Heart left ventricle (tissue), 16 donors: ENCODE data around the gene GPRIN2. TPM values are rescaled to one million over a fixed set of nuclear protein-coding genes. Genes with fewer than 3 reads are reported as not detected.
"Not testable (repeated sequence)": the region's sequence is repeated elsewhere in the genome, so short reads cannot be mapped to it uniquely, and the experiment has no call there.

Experiments
- ATAC-seq, 4 donors: fragments of 200-7000 bp; cut with Tn5 transposase; one replicate each; pipeline ENCODE4 v1.9.1; 2020 to 2022; ENCODE audit warnings: moderate library complexity in 4 of 4, mild to moderate bottlenecking in 3 of 4, moderate number of reproducible peaks in 1 of 4
- DNase-seq, 5 donors: peaks; one replicate each; pipeline ENCODE4 v3.0.0-alpha.2; 2020
- H3K27ac ChIP-seq, 12 donors: fragments of 200-600 bp; sonication (generic) in 4 of 12; one replicate each; pipeline versions ENCODE4 v1.5.0 to v1.8.0; 2016 to 2022; ENCODE audit warnings: mild to moderate bottlenecking in 2 of 12
- H3K27me3 ChIP-seq, 9 donors: fragments of 200-600 bp; sonication (generic) in 2 of 9; one replicate each; pipeline versions ENCODE4 v1.5.1 to v1.8.0; 2016 to 2022; ENCODE audit warnings: mild to moderate bottlenecking in 3 of 9
- H3K36me3 ChIP-seq, 9 donors: fragments of 200-600 bp; sonication (generic) in 2 of 9; one replicate each; pipeline versions ENCODE4 v1.5.0 to v1.8.0; 2018 to 2022; ENCODE audit warnings: mild to moderate bottlenecking in 2 of 9
- H3K4me1 ChIP-seq, 12 donors: fragments of 200-600 bp; sonication (generic) in 4 of 12; one replicate each; pipeline versions ENCODE4 v1.5.0 to v1.8.0; 2016 to 2022; ENCODE audit warnings: mild to moderate bottlenecking in 3 of 12
- H3K4me3 ChIP-seq, 12 donors: fragments of 200-600 bp; sonication (generic) in 4 of 12; one replicate each; pipeline versions ENCODE4 v1.5.0 to v1.8.0; 2017 to 2022; ENCODE audit warnings: mild to moderate bottlenecking in 9 of 12, moderate library complexity in 4 of 12
- H3K9me3 ChIP-seq, 12 donors: fragments of 200-600 bp; sonication (generic) in 4 of 12; one replicate each; pipeline versions ENCODE4 v1.5.0 to v1.8.0; 2016 to 2022; ENCODE audit warnings: mild to moderate bottlenecking in 1 of 12
- WGBS, 4 donors: extraction: QIAGEN DNeasy Blood & Tissue Kit in 2 of 4; methylation state at CpG; one replicate each; pipeline versions ENCODE4 v1.1.5 to v1.1.7; 2013 to 2018; 5-methylcytosine and 5-hydroxymethylcytosine counted together
- intact Hi-C, 10 donors: fragments of 100-400 bp; cut with DNase I; formaldehyde crosslinking; loops; one replicate each; pipeline versions ENCODE4 v1.11.1 to v1.14.2; 2022
- polyA plus RNA-seq, 2 donors: library from polyadenylated mRNA; stranded (reverse); fragments of 200-250 nt; gene quantifications; one replicate each; pipeline ENCODE4 v1.2.3, GENCODE V29; 2013
- total RNA-seq, 9 donors: library from RNA; depleted of rRNA in 2 of 9; stranded (reverse); fragments of >200 nt in 2 of 9; fragmentation: NEBNext Ultra II Directional in 3 of 9; extraction: Animal tissue kit (Norgen Biotek cat#: 25700) in 3 of 9; gene quantifications; one replicate each; pipeline versions ENCODE4 v1.1.0 to v1.2.4, GENCODE V29; 2016 to 2023
- donor health status: ischemic (EF 13 %, LVEDD 7.1; RV severe dilation, severe dysfunction).
- donor health status: healthy with polysubstance abuse.
- donor health status: DM: no; HTN: yes; CAD: no.
- donor health status: DM: no; HTN: no; CAD: no.
- donor health status: ischemic (EF 25% LVEDD 6.9; RV normal size, moderate dysfunction).
- donor health status: ischemic (EF 25% LVEDD 5.7; RV mildly dilated, moderate dysfunction).
- donor health status: healthy.
- donor health status: DM: yes; HTN: yes; CAD: no.
- donor health status: ischemic (EF 35%, LVEDD 5.7; RV mildly dilated, moderate dysfunction).
- donor health status: nonischemic (EF 11% LVEDD 7.7; RV severe dilation, severe dysfunction).
- donor health status: DM: yes; HTN: yes; CAD: no.
- donor health status: PGD.
- donor health status: ischemic (EF 29% LVEDD 5.4; RV normal size, mild dysfunction).
- donor health status: nonischemic (EF 23%, LVEDD 6.1; RV moderate dilation, normal function).

The GPRIN2 gene
- total and polyA plus RNA-seq, 11 donors, result 0.50 TPM; not detected in 10

- WGBS, 4 donors, result no CpG with 5 or more reads among the region's 3 CpGs
Observed at GRCh38 chr10:46588221-46588620, 31.8 kb upstream of the GPRIN2 start.

GRCh38 chr10:46587546-46587945, 31.1 kb upstream of the GPRIN2 start:
- DNase-seq, intact Hi-C loops, H3K27me3 ChIP-seq, H3K27ac ChIP-seq, H3K9me3 ChIP-seq, H3K4me3 ChIP-seq, H3K36me3 ChIP-seq, H3K4me1 ChIP-seq: not testable (repeated sequence)
- peak; percentile 51 to 76 (median 66) for ATAC-seq
- no CpG with 5 or more reads among the region's 24 CpGs for WGBS, 4 donors

More at GRCh38 chr10:46588221-46588620, 31.8 kb upstream of the GPRIN2 start:
- DNase-seq, H3K4me3 ChIP-seq, H3K27ac ChIP-seq, H3K4me1 ChIP-seq, H3K36me3 ChIP-seq, intact Hi-C loops, H3K9me3 ChIP-seq, H3K27me3 ChIP-seq: not testable (repeated sequence)
- peak in 3 of 4 donors; percentile 12 to 20 (median 17) for ATAC-seq

DNA sequence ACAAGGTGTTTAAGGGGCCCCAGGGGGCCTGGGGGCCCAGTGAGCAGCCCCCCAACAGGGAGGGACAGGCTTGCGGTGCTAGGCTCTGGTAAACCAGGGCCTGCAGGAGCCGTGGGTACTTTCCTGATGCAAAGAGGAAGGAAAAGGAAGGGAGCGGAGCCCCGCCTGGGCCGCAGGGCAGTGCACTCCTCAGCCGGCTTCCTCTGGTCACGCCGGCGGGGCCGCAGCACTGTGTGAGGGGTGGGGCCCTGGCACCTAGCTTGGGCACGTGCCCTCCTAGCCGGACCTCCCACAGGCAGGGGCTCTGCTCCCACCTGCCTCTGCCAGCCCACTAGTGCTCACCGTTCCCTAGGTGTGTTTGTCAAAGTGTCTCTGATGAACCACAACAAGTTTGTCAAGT, 28.8 kb upstream of the GPRIN2 start:
- H3K9me3 ChIP-seq, H3K36me3 ChIP-seq, DNase-seq, H3K4me3 ChIP-seq, H3K27ac ChIP-seq, intact Hi-C loops, H3K27me3 ChIP-seq, H3K4me1 ChIP-seq: not testable (repeated sequence)
- no CpG with 5 or more reads among the region's 13 CpGs for WGBS, 4 donors
- peak in 3 of 4 donors; percentile 16 to 61 (median 58) for ATAC-seq

- H3K4me3 ChIP-seq, H3K36me3 ChIP-seq, H3K27me3 ChIP-seq, ATAC-seq, H3K4me1 ChIP-seq, H3K27ac ChIP-seq, intact Hi-C loops, H3K9me3 ChIP-seq: not testable (repeated sequence)
- DNase-seq, result peak in 1 of 5 donors; percentile 16
- WGBS, 4 donors, result 72 to 91% (median 87%) methylated on average over 3 to 8 of the region's 11 CpGs
Observed at GRCh38 chr10:46584196-46584595, 27.7 kb upstream of the GPRIN2 start.

- DNase-seq, result not testable (repeated sequence)
Observed at GRCh38 chr10:46582568-46582967, 26.1 kb upstream of the GPRIN2 start.

GRCh38 chr10:46581997-46582396, 25.5 kb upstream of the GPRIN2 start:
- H3K4me1 ChIP-seq, intact Hi-C loops, DNase-seq, H3K9me3 ChIP-seq, H3K36me3 ChIP-seq, ATAC-seq, H3K27me3 ChIP-seq, H3K4me3 ChIP-seq, H3K27ac ChIP-seq: not testable (repeated sequence)
- WGBS, 4 donors, result 97 to 98% methylated on average over 5 to 9 of the region's 12 CpGs; no CpG with 5 or more reads in 2 of the 4 donors

More at GRCh38 chr10:46582568-46582967, 26.1 kb upstream of the GPRIN2 start:
- intact Hi-C loops, H3K27ac ChIP-seq, ATAC-seq, H3K27me3 ChIP-seq, H3K9me3 ChIP-seq, H3K4me3 ChIP-seq, H3K36me3 ChIP-seq, H3K4me1 ChIP-seq: not testable (repeated sequence)
- 54 to 63% methylated on average over 3 of the region's 11 CpGs; no CpG with 5 or more reads in 2 of the 4 donors for WGBS, 4 donors

- H3K9me3 ChIP-seq, H3K36me3 ChIP-seq, ATAC-seq, H3K27ac ChIP-seq, H3K27me3 ChIP-seq, H3K4me3 ChIP-seq, H3K4me1 ChIP-seq, intact Hi-C loops: not testable (repeated sequence)
- 44 to 45% methylated on average over 12 of the region's 21 CpGs; no CpG with 5 or more reads in 2 of the 4 donors for WGBS, 4 donors
- peak in 1 of 5 donors; percentile 12 for DNase-seq
Observed at GRCh38 chr10:46579378-46579777, 22.9 kb upstream of the GPRIN2 start.

GRCh38 chr10:46578474-46579178, 22.2 kb upstream of the GPRIN2 start, which contains the start of gene SYT15:
TSS of gene SYT15 (plus strand) at chr10:46579128. CDS start at chr10:46579169, 41 bp downstream.
- H3K27ac ChIP-seq, H3K36me3 ChIP-seq, intact Hi-C loops, H3K4me1 ChIP-seq, H3K27me3 ChIP-seq, H3K9me3 ChIP-seq: not testable (repeated sequence)
- peak within 1 kb of the TSS in 9 of 12 donors; percentile 5 to 42 (median 28) for H3K4me3 ChIP-seq
- DNase-seq (peak in 1 of 5 donors; percentile 5), ATAC-seq (peak in 2 of 4 donors; percentile 17 to 46)
- WGBS, 4 donors, result 1 to 3% (median 1%) methylated on average over 31 to 50 of the region's 68 CpGs; no CpG with 5 or more reads in 1 of the 4 donors

- ATAC-seq, H3K9me3 ChIP-seq, H3K36me3 ChIP-seq, intact Hi-C loops, H3K4me1 ChIP-seq, H3K27me3 ChIP-seq, H3K27ac ChIP-seq: not testable (repeated sequence)
- peak overlapping the region in 7 of 12 donors; percentile 7 to 42 (median 29) for H3K4me3 ChIP-seq
- DNase-seq, result peak in 1 of 5 donors; percentile 7
- 32 to 94% (median 60%) methylated on average over 5 to 41 of the region's 50 CpGs for WGBS, 4 donors
Observed at GRCh38 chr10:46577624-46578473, 21.4 kb upstream of the GPRIN2 start.

- H3K9me3 ChIP-seq, DNase-seq, H3K4me3 ChIP-seq, H3K4me1 ChIP-seq, intact Hi-C loops, H3K36me3 ChIP-seq, H3K27ac ChIP-seq, ATAC-seq, H3K27me3 ChIP-seq: not testable (repeated sequence)
- 49 to 100% (median 65%) methylated on average over 1 to 3 of the region's 4 CpGs for WGBS, 4 donors
Observed at GRCh38 chr10:46573884-46574283, 17.4 kb upstream of the GPRIN2 start.

DNA sequence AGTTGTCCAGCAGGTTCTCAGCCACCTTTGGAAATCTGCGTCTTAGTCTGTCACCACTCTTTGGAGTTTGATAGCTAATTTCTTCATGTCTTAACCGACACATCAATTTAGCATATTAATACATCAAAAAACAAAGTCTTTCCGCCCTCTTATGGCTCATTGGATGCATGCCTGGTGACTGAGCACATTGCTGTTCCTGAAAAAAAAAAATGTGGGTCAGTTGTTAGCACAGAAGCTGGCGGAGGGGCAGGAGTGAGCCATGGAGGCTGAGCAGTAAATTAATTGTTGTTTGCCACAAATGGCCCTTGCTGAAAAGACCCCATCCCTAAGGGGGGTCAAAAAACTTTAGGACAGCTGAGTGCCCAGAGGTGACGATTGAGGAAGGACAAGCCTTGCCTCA, 16.9 kb upstream of the GPRIN2 start:
- H3K27ac ChIP-seq, DNase-seq, H3K27me3 ChIP-seq, intact Hi-C loops, H3K4me3 ChIP-seq, H3K9me3 ChIP-seq, H3K36me3 ChIP-seq, ATAC-seq, H3K4me1 ChIP-seq: not testable (repeated sequence)
- 67 to 89% (median 79%) methylated on average over 2 to 4 of the region's 5 CpGs for WGBS, 4 donors
